Neural cell (in vitro differentiated cells): Measurements from ENCODE around the gene FLACC1. TPM values are rescaled to one million over a fixed set of nuclear protein-coding genes. Genes with fewer than 3 reads are reported as not detected.
"Not testable (repeated sequence)": the region's sequence is repeated elsewhere in the genome, so short reads cannot be mapped to it uniquely, and the experiment has no call there.

Experiments used
- H2AFZ ChIP-seq: fragments of 200-600, 300-800 bp; sonication (generic), shearing (Covaris generic); 2 replicates; pipeline ENCODE4 v1.6.0; 2014; ENCODE audit warnings: low read depth, mild to moderate bottlenecking, antibody characterized with exemption, low read length, moderate library complexity
- H3F3A ChIP-seq: fragments of 200-600 bp; shearing (Covaris generic); 2 replicates; pipeline ENCODE4 v1.6.1; 2016; ENCODE audit warnings: mild to moderate bottlenecking, moderate library complexity, mixed read lengths, antibody characterized with exemption, low read length; ENCODE audit not compliant: insufficient read depth, poor library complexity, severe bottlenecking
- H3K27ac ChIP-seq: fragments of 200-600, 300-800 bp; sonication (generic), shearing (Covaris generic); 2 replicates; pipeline ENCODE4 v1.5.1; 2014; ENCODE audit warnings: mild to moderate bottlenecking, low read length, moderate library complexity
- H3K27me3 ChIP-seq: fragments of 300-800, 200-600 bp; sonication (generic), shearing (Covaris generic); 2 replicates; pipeline ENCODE4 v1.6.0; 2014; ENCODE audit warnings: mild to moderate bottlenecking, low read depth, low read length, moderate library complexity; ENCODE audit not compliant: insufficient read depth
- H3K36me3 ChIP-seq: fragments of 300-800, 200-600 bp; sonication (generic), shearing (Covaris generic); 2 replicates; pipeline ENCODE4 v1.5.1; 2014; ENCODE audit warnings: mild to moderate bottlenecking, antibody characterized with exemption, low read length, moderate library complexity; ENCODE audit not compliant: insufficient read depth
- H3K4me2 ChIP-seq: fragments of 300-800, 200-600 bp; sonication (generic), shearing (Covaris generic); 2 replicates; pipeline ENCODE4 v1.6.0; 2014; ENCODE audit warnings: mild to moderate bottlenecking, low read length
- H3K4me3 ChIP-seq: fragments of 300-800, 200-600 bp; sonication (generic), shearing (Covaris generic); 2 replicates; pipeline ENCODE4 v1.5.1; 2014; ENCODE audit warnings: mild to moderate bottlenecking, low read length, moderate library complexity
- H3K79me2 ChIP-seq: fragments of 200-600 bp; shearing (Covaris generic); replicated peaks from 2 replicates; pipeline ENCODE4 v1.6.0; 2014; ENCODE audit warnings: mild to moderate bottlenecking, low read length, moderate library complexity; ENCODE audit not compliant: insufficient read depth
- H3K9ac ChIP-seq: fragments of 300-800, 200-600 bp; sonication (generic), shearing (Covaris generic); 2 replicates; pipeline ENCODE4 v1.6.1; 2016; ENCODE audit warnings: mild to moderate bottlenecking, low read length, mixed read lengths
- H3K9me2 ChIP-seq: fragments of 200-600 bp; shearing (Covaris generic); 2 replicates; pipeline ENCODE4 v1.6.1; 2016; ENCODE audit warnings: mild to moderate bottlenecking, low read length, mixed read lengths; ENCODE audit not compliant: insufficient read depth
- H3K9me3 ChIP-seq: fragments of 200-600, 300-800 bp; sonication (generic), shearing (Covaris generic); 2 replicates; pipeline ENCODE4 v1.6.1; 2016; ENCODE audit warnings: mild to moderate bottlenecking, mixed run types, low read length, moderate library complexity, mixed read lengths
- H4K20me1 ChIP-seq: fragments of 200-600 bp; shearing (Covaris generic); 2 replicates; pipeline ENCODE4 v1.6.1; 2016; ENCODE audit warnings: mild to moderate bottlenecking, mixed run types; ENCODE audit not compliant: insufficient read depth
- EP300 ChIP-seq: fragments of 450-650 bp; conservative IDR thresholded peaks from 2 replicates; pipeline ENCODE4 v1.6.1; 2014; ENCODE audit warnings: antibody characterized with exemption, mild to moderate bottlenecking, moderate library complexity; ENCODE audit not compliant: poor library complexity, severe bottlenecking
- EZH2 ChIP-seq: fragments of 200-600, 300-800 bp; shearing (Covaris generic), sonication (generic); IDR thresholded peaks from 2 replicates; pipeline ENCODE4 v1.6.1; 2014; ENCODE audit warnings: antibody characterized with exemption, low read length, borderline replicate concordance, mild to moderate bottlenecking; ENCODE audit not compliant: insufficient read depth, poor library complexity, severe bottlenecking
- MXI1 ChIP-seq: fragments of 450-650 bp; conservative IDR thresholded peaks from 2 replicates; pipeline ENCODE4 v1.6.1; 2014; ENCODE audit warnings: antibody characterized with exemption, mild to moderate bottlenecking; ENCODE audit not compliant: poor library complexity, severe bottlenecking
- POLR2AphosphoS5 ChIP-seq: IDR thresholded peaks from 2 replicates; pipeline ENCODE4 v1.6.1; 2012
- RAD21 ChIP-seq: fragments of 450-650 bp; conservative IDR thresholded peaks from 2 replicates; pipeline ENCODE4 v1.6.1; 2014; ENCODE audit warnings: antibody characterized with exemption, mild to moderate bottlenecking, moderate library complexity
- SMC3 ChIP-seq: fragments of 450-650 bp; conservative IDR thresholded peaks from 2 replicates; pipeline ENCODE4 v1.6.1; 2014; ENCODE audit warnings: antibody characterized with exemption, mild to moderate bottlenecking, moderate library complexity; ENCODE audit not compliant: poor library complexity
- TAF1 ChIP-seq: IDR thresholded peaks from 2 replicates; pipeline ENCODE4 v1.6.1; 2012; ENCODE audit warnings: low read depth
- polyA plus RNA-seq: library from polyadenylated mRNA; depleted of rRNA; stranded (reverse); fragments of >200 nt; gene quantifications from 2 replicates; pipeline ENCODE4 v1.2.3, GENCODE V29; 2014
- TF ChIP-seq, protein P1 (sequence below): IDR thresholded peaks from 2 replicates; pipeline ENCODE4 v1.6.1; 2012; ENCODE audit warnings: borderline replicate concordance
- TF ChIP-seq, protein P2 (sequence below): fragments of 450-650 bp; IDR thresholded peaks from 2 replicates; pipeline ENCODE4 v1.5.1; 2014; ENCODE audit warnings: antibody characterized with exemption, mild to moderate bottlenecking, moderate library complexity; ENCODE audit not compliant: poor library complexity, severe bottlenecking

Gene FLACC1
- polyA plus RNA-seq, 1 donor from 2014 or later, result 1.8 TPM

DNA sequence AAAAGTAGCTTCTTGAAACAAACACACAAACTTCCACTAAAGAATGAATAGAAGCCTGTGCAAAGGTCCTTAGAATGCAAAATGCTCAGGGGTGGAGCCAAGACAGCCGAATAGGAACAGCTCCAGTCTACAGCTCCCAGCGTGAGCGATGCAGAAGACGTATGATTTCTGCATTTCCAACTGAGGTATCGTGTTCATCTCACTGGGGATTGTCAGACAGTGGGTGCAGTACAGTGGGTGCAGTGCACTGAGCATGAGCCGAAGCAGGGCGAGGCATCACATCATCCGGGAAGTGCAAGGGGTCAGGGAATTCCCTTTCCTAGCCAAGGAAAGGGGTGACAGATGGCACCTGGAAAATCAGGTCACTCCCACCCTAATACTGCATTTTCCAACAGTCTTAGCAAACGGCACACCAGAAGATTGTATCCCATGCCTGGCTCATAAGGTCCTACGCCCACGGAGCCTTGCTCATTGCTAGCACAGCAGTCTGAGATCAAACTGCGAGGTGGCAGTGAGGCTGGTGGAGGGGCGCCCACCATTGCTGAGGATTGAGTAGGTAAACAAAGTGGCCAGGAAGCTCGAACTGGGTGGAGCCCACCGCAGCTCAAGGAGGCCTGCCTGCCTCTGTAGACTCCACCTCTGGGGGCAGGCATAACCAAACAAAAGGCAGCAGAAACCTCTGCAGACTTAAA lies 66.5 kb downstream of the FLACC1 start:
- not testable (repeated sequence) for H3K79me2 ChIP-seq, H3K9me3 ChIP-seq, H3F3A ChIP-seq, H3K36me3 ChIP-seq, H2AFZ ChIP-seq, H3K27me3 ChIP-seq, H3K4me2 ChIP-seq, H3K27ac ChIP-seq, H3K4me3 ChIP-seq, H4K20me1 ChIP-seq, H3K9me2 ChIP-seq, H3K9ac ChIP-seq

DNA sequence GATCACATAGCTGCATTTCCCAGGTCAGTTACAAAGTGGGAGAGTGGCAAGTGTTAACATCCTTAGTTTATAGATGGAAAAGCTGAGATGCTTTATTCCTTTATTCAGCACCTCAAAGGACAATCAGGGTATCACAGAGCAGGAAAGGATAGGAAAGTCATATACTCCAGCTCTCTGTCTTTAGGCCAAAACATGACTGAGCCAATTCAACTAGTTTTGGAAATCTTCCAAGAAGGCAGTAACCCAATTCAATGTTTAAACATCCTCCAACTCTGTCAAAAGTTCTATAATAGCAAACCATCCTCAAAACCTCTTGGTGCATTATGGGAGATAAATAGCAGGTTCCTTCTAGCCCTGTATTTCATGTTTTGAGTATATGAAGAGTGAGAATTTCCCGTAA lies 71.6 kb downstream of the FLACC1 start:
- Histone ChIP-seq H3K9me3 (no peaks in the 10 kb centered on the region), H3K4me2 (no peak overlapping the region), H3K36me3 (no peaks in the 10 kb centered on the region), H3K9ac (no peak overlapping the region), H3F3A (no peaks in the 10 kb centered on the region), H3K27ac (no peak overlapping the region), H3K4me3 (no peak overlapping the region), H3K79me2 (no peaks in the 10 kb centered on the region), H2AFZ (no peak overlapping the region), H3K27me3 (no peaks in the 10 kb centered on the region), H3K9me2 (no peaks in the 10 kb centered on the region), H4K20me1 (no peaks in the 10 kb centered on the region)
- TF ChIP-seq EP300 (no peak), RAD21 (no peak), MXI1 (no peak), POLR2AphosphoS5 (no peak), TAF1 (no peak), SMC3 (no peak), EZH2 (no peak)
- TF ChIP-seq, protein P1, sequence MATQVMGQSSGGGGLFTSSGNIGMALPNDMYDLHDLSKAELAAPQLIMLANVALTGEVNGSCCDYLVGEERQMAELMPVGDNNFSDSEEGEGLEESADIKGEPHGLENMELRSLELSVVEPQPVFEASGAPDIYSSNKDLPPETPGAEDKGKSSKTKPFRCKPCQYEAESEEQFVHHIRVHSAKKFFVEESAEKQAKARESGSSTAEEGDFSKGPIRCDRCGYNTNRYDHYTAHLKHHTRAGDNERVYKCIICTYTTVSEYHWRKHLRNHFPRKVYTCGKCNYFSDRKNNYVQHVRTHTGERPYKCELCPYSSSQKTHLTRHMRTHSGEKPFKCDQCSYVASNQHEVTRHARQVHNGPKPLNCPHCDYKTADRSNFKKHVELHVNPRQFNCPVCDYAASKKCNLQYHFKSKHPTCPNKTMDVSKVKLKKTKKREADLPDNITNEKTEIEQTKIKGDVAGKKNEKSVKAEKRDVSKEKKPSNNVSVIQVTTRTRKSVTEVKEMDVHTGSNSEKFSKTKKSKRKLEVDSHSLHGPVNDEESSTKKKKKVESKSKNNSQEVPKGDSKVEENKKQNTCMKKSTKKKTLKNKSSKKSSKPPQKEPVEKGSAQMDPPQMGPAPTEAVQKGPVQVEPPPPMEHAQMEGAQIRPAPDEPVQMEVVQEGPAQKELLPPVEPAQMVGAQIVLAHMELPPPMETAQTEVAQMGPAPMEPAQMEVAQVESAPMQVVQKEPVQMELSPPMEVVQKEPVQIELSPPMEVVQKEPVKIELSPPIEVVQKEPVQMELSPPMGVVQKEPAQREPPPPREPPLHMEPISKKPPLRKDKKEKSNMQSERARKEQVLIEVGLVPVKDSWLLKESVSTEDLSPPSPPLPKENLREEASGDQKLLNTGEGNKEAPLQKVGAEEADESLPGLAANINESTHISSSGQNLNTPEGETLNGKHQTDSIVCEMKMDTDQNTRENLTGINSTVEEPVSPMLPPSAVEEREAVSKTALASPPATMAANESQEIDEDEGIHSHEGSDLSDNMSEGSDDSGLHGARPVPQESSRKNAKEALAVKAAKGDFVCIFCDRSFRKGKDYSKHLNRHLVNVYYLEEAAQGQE, result no peak
- TF ChIP-seq, protein P2, sequence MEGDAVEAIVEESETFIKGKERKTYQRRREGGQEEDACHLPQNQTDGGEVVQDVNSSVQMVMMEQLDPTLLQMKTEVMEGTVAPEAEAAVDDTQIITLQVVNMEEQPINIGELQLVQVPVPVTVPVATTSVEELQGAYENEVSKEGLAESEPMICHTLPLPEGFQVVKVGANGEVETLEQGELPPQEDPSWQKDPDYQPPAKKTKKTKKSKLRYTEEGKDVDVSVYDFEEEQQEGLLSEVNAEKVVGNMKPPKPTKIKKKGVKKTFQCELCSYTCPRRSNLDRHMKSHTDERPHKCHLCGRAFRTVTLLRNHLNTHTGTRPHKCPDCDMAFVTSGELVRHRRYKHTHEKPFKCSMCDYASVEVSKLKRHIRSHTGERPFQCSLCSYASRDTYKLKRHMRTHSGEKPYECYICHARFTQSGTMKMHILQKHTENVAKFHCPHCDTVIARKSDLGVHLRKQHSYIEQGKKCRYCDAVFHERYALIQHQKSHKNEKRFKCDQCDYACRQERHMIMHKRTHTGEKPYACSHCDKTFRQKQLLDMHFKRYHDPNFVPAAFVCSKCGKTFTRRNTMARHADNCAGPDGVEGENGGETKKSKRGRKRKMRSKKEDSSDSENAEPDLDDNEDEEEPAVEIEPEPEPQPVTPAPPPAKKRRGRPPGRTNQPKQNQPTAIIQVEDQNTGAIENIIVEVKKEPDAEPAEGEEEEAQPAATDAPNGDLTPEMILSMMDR, result no peak
